B cell (primary cell): ENCODE measurements around the gene ESRP2. TPM values are rescaled to one million over a fixed set of nuclear protein-coding genes. Genes with fewer than 3 reads are reported as not detected.

Source experiments
- ATAC-seq: fragments of 200-7000 bp; cut with Tn5 transposase; one replicate; pipeline ENCODE4 v1.10.0; 2021; ENCODE audit warnings: low read depth, mild to moderate bottlenecking, moderate number of reproducible peaks, moderate library complexity
- CTCF ChIA-PET: fragments of 350-600 bp; sonication (Branson Sonifier 250); formaldehyde crosslinking; loops from one replicate; lab custom pipeline; 2021; ENCODE audit warnings: antibody characterized with exemption, inconsistent platforms; lab: Charles Lee
- POLR2A ChIA-PET: fragments of 350-600 bp; sonication (Branson Sonifier 250); formaldehyde crosslinking; loops from one replicate; lab custom pipeline; 2021; ENCODE audit warnings: antibody characterized with exemption; lab: Charles Lee
- DNase-seq: peaks from one replicate; pipeline ENCODE4 v3.0.0; 2013
- H2AFZ ChIP-seq: 2 replicates; pipeline ENCODE4 v1.6.1; 2012; ENCODE audit warnings: mild to moderate bottlenecking, low read depth, low read length; ENCODE audit not compliant: insufficient read depth, poor library complexity, severe bottlenecking
- H3K27ac ChIP-seq, 2 donors: 1 replicate in 1 of 2; 2 replicates in 1 of 2; pipeline ENCODE4 v1.5.1; 2012 to 2013; ENCODE audit warnings: low read length in 2 of 2, mild to moderate bottlenecking in 2 of 2, moderate library complexity in 1 of 2
- H3K27me3 ChIP-seq, 4 experiments: fragments of 200-600 bp in 1 of 4; sonication (generic) in 1 of 4; replicated peaks in 1 of 4; 1 replicate in 2 of 4; 2 replicates in 2 of 4; pipeline versions ENCODE4 v1.6.1 to v1.7.0; 2013 to 2016; ENCODE audit warnings: low read length in 3 of 4, mild to moderate bottlenecking in 2 of 4, mixed read lengths in 1 of 4, moderate library complexity in 1 of 4; ENCODE audit not compliant: insufficient read depth in 4 of 4, control insufficient read depth in 3 of 4; ENCODE audit errors: control extremely low read depth in 1 of 4
- H3K36me3 ChIP-seq, 2 experiments: replicated peaks in 1 of 2; 1 replicate in 1 of 2; 2 replicates in 1 of 2; pipeline versions ENCODE4 v1.6.1 to v1.7.1; 2013; ENCODE audit warnings: low read length in 1 of 2; ENCODE audit not compliant: insufficient read depth in 2 of 2, control insufficient read depth in 1 of 2; ENCODE audit errors: control extremely low read depth in 1 of 2, extremely low read depth in 1 of 2
- H3K4me1 ChIP-seq, 2 donors: fragments of 200-600 bp in 1 of 2; sonication (generic) in 1 of 2; 1 replicate in 1 of 2; 2 replicates in 1 of 2; pipeline versions ENCODE4 v1.5.1 to v1.6.1; 2013 to 2017; ENCODE audit warnings: low read length in 2 of 2; ENCODE audit not compliant: control insufficient read depth in 2 of 2, insufficient read depth in 2 of 2
- H3K4me2 ChIP-seq: replicated peaks from 2 replicates; pipeline ENCODE3; 2012; ENCODE audit warnings: mild to moderate bottlenecking, low read depth, low read length; ENCODE audit not compliant: poor library complexity, severe bottlenecking
- H3K4me3 ChIP-seq, 5 experiments: fragments of 200-600 bp in 1 of 5; sonication (generic) in 1 of 5; 1 replicate in 3 of 5; 2 replicates in 2 of 5; pipeline versions ENCODE4 v1.5.1 to v1.7.0; 2011 to 2016; ENCODE audit warnings: low read length in 4 of 5, mild to moderate bottlenecking in 4 of 5, low read depth in 2 of 5, control low read depth in 1 of 5, moderate library complexity in 1 of 5; ENCODE audit not compliant: insufficient read depth in 1 of 5; ENCODE audit errors: control extremely low read depth in 1 of 5, extremely low read depth in 1 of 5
- H3K79me2 ChIP-seq: fragments of 200-600 bp; sonication (generic); one replicate; pipeline ENCODE4 v1.6.0; 2016; ENCODE audit warnings: low read length; ENCODE audit not compliant: control insufficient read depth, insufficient read depth
- H3K9ac ChIP-seq: fragments of 200-600 bp; sonication (generic); 2 replicates; pipeline ENCODE4 v1.6.1; 2017; ENCODE audit warnings: mild to moderate bottlenecking, low read length, moderate library complexity
- H3K9me3 ChIP-seq, 3 donors: one replicate each; pipeline versions ENCODE4 v1.6.1 to v1.7.1; 2013; ENCODE audit warnings: low read length in 2 of 3; ENCODE audit not compliant: control insufficient read depth in 2 of 3, insufficient read depth in 1 of 3; ENCODE audit errors: control extremely low read depth in 1 of 3
- H4K20me1 ChIP-seq: 2 replicates; pipeline ENCODE4 v1.6.0; 2012; ENCODE audit warnings: mild to moderate bottlenecking, low read length; ENCODE audit not compliant: insufficient read depth, control insufficient read depth, poor library complexity, severe bottlenecking
- H3K27ac Mint-ChIP-seq: one replicate; pipeline ENCODE4 v1.8.0; 2021; ENCODE audit warnings: mixed read lengths
- H3K27me3 Mint-ChIP-seq: one replicate; pipeline ENCODE4 v1.8.0; 2021; ENCODE audit warnings: mixed read lengths
- H3K4me1 Mint-ChIP-seq: one replicate; pipeline ENCODE4 v1.8.0; 2021; ENCODE audit warnings: mixed read lengths
- H3K4me3 Mint-ChIP-seq: one replicate; pipeline ENCODE4 v1.8.0; 2021; ENCODE audit warnings: mixed read lengths
- H3K9me3 Mint-ChIP-seq: one replicate; pipeline ENCODE4 v1.8.0; 2022; ENCODE audit warnings: mixed read lengths; ENCODE audit not compliant: insufficient read depth
- EZH2 ChIP-seq: IDR thresholded peaks from 2 replicates; pipeline ENCODE4 v1.6.1; 2012; ENCODE audit warnings: borderline replicate concordance, low read depth, mild to moderate bottlenecking, moderate library complexity, low read length; ENCODE audit not compliant: insufficient read depth, poor library complexity, severe bottlenecking
- WGBS: methylation state at CpG from one replicate; pipeline ENCODE4 v1.1.5; 2013; ENCODE audit warnings: missing lambda C conversion rate; ENCODE audit not compliant: insufficient coverage; 5-methylcytosine and 5-hydroxymethylcytosine counted together
- intact Hi-C: fragments of 100-400 bp; cut with micrococcal nuclease; formaldehyde crosslinking; loops from one replicate; pipeline ENCODE4 v1.10.0; 2022
- polyA plus RNA-seq: library from polyadenylated mRNA; depleted of rRNA; stranded (reverse); fragments of >200 nt; gene quantifications from 2 replicates; pipeline ENCODE4 v1.2.3, GENCODE V29; 2012
- total RNA-seq, 2 donors: library from RNA; stranded (reverse); fragments of 120-200 nt in 1 of 2; gene quantifications; 1 replicate in 1 of 2; 2 replicates in 1 of 2; pipeline versions ENCODE4 v1.2.3 to v1.2.4, GENCODE V29; 2013 to 2022
- TF ChIP-seq, protein P1 (sequence below): fragments of 200-600 bp; IDR thresholded peaks from one replicate; pipeline ENCODE4 v1.8.0; 2022; ENCODE audit warnings: antibody characterized with exemption, mild to moderate bottlenecking

Gene ESRP2
- total and polyA plus RNA-seq, 2 donors (not counting 1 experiment from before 2014, with no cell fraction given): 0.09 TPM; not detected in 1

DNA sequence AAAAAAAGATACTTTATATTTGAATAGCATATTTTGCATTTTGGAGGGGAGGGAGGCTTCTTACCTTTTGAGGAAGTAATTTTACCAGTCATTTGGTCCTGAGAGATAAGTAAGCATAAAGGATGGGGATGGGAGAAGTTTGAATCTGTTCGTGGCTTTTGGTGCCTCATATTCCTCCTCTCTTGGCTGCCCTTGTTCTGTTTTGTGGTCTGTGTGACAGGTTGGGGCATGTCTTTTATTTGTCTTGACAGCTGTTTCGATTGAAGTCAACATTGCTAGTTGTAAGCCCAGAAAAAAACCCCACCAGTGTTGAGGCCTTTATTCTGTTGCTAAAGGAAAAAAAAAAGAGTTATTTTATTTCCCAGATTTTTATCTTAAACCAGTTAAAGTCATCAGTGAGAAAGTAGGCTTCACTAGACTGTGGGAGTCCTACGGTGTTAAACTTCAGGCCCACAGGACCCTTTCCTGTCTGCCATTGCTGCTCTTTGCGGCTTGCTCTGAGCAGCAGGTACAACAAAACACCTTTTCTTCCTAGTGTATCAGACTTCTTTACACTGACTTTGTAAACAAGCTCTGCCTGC is 39.8 kb upstream of the ESRP2 start:
- Mint-ChIP-seq H3K27me3 (no peaks in the 10 kb centered on the region), H3K9me3 (no peaks in the 10 kb centered on the region), H3K4me3 (peak overlapping the region; percentile 64), H3K27ac (peak overlapping the region; percentile 94), H3K4me1 (peaks cover 55% of the 10 kb centered on the region)
- TF ChIP-seq, protein P1, sequence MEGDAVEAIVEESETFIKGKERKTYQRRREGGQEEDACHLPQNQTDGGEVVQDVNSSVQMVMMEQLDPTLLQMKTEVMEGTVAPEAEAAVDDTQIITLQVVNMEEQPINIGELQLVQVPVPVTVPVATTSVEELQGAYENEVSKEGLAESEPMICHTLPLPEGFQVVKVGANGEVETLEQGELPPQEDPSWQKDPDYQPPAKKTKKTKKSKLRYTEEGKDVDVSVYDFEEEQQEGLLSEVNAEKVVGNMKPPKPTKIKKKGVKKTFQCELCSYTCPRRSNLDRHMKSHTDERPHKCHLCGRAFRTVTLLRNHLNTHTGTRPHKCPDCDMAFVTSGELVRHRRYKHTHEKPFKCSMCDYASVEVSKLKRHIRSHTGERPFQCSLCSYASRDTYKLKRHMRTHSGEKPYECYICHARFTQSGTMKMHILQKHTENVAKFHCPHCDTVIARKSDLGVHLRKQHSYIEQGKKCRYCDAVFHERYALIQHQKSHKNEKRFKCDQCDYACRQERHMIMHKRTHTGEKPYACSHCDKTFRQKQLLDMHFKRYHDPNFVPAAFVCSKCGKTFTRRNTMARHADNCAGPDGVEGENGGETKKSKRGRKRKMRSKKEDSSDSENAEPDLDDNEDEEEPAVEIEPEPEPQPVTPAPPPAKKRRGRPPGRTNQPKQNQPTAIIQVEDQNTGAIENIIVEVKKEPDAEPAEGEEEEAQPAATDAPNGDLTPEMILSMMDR: no peak
- TF ChIP-seq EZH2: no peak
- Histone ChIP-seq H3K9ac (peak overlapping the region; percentile 47), H3K4me3 (peak overlapping the region in 2 of 5 experiments; percentile 24 to 40), H3K4me1 (peaks cover 43 to 61% of the 10 kb centered on the region in 2 donors), H3K9me3 (no peaks in the 10 kb centered on the region), H3K27me3 (no peaks in the 10 kb centered on the region), H3K27ac (peak overlapping the region; percentile 46 to 79), H2AFZ (peak overlapping the region; percentile 28), H3K36me3 (peaks cover 9 to 40% of the 10 kb centered on the region in 2 experiments), H3K4me2 (peak overlapping the region; percentile 62), H4K20me1 (peaks cover 35% of the 10 kb centered on the region), H3K79me2 (peaks cover 86% of the 10 kb centered on the region)
- CTCF ChIA-PET: interaction anchor here (0.6 to 3.6 kb wide), 7 partner anchors 10 to 53 kb away, joined by 3 to 20 read pairs (median 5); partner anchors contain the start of genes PRMT7, SLC7A6 and SLC7A6OS
- ATAC-seq (peak; percentile 67), DNase-seq (peak; percentile 65)
- 15% methylated on average over 3 of the region's 4 CpGs for WGBS
- intact Hi-C loops: loop anchor here (1.0 kb wide), 1 partner anchor 14 kb away; no protein-coding TSS in a partner anchor
- POLR2A ChIA-PET: no interaction called here

DNA sequence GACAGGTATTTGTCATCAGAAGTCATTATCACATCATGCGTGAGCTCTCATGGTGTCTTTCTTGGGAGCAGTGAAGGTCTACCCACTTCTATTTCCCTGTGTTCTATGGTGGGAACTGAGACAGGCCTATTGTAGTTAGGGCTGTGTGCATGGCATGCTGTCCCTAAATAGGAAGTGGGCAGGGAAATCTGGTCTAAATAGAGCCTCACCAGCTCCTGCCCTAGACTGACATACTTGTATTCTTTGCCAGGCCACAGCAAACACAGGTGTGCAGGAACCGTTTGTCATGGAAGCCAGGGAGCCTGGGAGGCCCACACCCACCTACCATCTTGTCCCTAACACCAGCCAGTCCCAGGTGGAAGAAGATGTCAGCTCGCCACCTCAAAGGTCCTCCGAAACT is 38.5 kb upstream of the ESRP2 start:
- H2AFZ ChIP-seq: no peak overlapping the region
- Mint-ChIP-seq H3K27ac (peak overlapping the region; percentile 71), H3K9me3 (no peaks in the 10 kb centered on the region), H3K4me1 (peaks cover 57% of the 10 kb centered on the region), H3K4me3 (peak overlapping the region; percentile 19), H3K27me3 (no peaks in the 10 kb centered on the region)
- H3K9ac ChIP-seq: no peak overlapping the region
- no peak for TF ChIP-seq EZH2
- TF ChIP-seq, protein P1: no peak
- H3K9me3 ChIP-seq: no peaks in the 10 kb centered on the region
- H3K4me2 ChIP-seq: peak overlapping the region; percentile 62
- no peak for ATAC-seq
- no peaks in the 10 kb centered on the region for H3K27me3 ChIP-seq
- ChIA-PET CTCF (interaction anchor here (0.8 to 3.6 kb wide), 7 partner anchors 8 to 54 kb away, joined by 3 to 20 read pairs (median 5); partner anchors contain the start of gene SLC7A6), POLR2A (interaction anchor here (0.5 to 1.0 kb wide), 2 partner anchors 10 to 36 kb away, joined by 4 to 5 read pairs; partner anchors contain the start of genes PRMT7 and SLC7A6OS)
- 91% methylated on average over 3 of the region's 4 CpGs for WGBS
- H3K4me1 ChIP-seq: peaks cover 43 to 54% of the 10 kb centered on the region in 2 donors
- intact Hi-C loops: no loop called here
- peak overlapping the region in 1 of 2 donors; percentile 1 for H3K27ac ChIP-seq
- H3K79me2 ChIP-seq: peaks cover 86% of the 10 kb centered on the region
- H3K4me3 ChIP-seq: no peak overlapping the region
- H3K36me3 ChIP-seq: peaks cover 9 to 43% of the 10 kb centered on the region in 2 experiments
- DNase-seq: no peak
- peaks cover 35% of the 10 kb centered on the region for H4K20me1 ChIP-seq
